GM21737 (cell line): ENCODE results near the gene ARL4A.

Experiments used
- ATAC-seq: cut with Tn5 transposase; IDR thresholded peaks from one replicate; pipeline ENCODE4 v1.9.1; 2021; ENCODE audit warnings: mild to moderate bottlenecking, moderate library complexity; ENCODE audit not compliant: unreplicated experiment

The ARL4A gene

GRCh38 chr7:12699299-12699698 is 11.9 kb downstream of the ARL4A start:
- ATAC-seq = no peak

DNA sequence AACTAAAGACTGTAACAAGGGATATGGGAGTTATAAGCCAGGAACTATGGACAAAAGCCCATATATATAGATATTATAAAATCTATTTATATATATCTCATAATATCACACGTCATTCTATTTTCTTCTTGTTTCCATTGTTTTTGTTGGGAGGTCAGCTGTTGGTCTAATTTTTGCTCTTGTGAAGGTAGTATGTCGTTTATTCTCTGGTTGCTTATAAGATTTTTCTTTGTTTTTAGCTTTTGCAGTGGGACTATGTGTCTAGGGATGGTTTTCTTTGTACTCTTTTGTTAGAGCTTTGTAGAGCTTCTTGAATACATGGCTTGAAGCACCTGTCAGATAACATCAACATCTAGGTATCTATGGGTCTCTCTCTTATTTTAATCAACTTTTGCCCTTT is 14.0 kb downstream of the ARL4A start:
- ATAC-seq = no peak

- ATAC-seq = no peak
Measured at GRCh38 chr7:12703881-12704280, 16.4 kb downstream of the ARL4A start.

DNA sequence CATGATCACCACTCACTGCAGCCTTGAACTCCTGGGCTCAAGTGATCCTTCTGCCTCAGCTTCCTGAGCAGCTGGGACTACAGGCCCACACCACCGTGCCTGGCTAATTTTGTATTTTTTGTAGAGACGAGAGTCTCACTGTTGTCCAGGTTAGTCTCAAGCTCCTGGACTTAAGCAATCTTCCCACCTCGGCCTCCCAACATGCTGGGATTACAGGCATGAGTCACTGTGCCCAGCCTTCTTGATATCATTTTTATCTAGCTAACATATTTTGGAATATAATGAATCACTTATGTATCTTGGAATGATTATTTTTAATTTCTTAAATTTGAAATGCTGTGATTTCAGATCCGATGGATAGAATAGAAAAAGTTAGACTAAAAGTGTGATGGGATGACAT is 18.4 kb downstream of the ARL4A start:
- ATAC-seq = no peak

- no peak for ATAC-seq
Measured at GRCh38 chr7:12706900-12707536, 19.6 kb downstream of the ARL4A start.

DNA sequence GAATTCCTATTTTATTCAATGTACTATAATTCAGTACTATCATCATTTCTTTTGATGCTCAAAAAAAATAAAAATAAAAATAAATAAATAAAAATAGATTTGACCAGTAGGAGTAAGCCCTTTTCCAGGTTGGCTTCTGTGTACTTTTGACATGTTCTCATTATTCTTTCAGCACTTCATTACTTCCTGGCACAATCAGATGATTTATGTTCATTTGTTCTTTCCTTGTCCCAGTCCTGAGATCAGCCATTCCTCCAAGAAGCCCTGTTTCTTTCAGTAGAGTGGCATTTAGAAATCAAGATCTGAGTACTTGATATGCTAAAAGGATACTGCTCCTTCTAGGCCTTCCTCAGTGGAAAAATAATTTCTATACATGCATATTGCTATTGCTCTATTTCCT is 20.9 kb downstream of the ARL4A start:
- ATAC-seq = no peak

DNA sequence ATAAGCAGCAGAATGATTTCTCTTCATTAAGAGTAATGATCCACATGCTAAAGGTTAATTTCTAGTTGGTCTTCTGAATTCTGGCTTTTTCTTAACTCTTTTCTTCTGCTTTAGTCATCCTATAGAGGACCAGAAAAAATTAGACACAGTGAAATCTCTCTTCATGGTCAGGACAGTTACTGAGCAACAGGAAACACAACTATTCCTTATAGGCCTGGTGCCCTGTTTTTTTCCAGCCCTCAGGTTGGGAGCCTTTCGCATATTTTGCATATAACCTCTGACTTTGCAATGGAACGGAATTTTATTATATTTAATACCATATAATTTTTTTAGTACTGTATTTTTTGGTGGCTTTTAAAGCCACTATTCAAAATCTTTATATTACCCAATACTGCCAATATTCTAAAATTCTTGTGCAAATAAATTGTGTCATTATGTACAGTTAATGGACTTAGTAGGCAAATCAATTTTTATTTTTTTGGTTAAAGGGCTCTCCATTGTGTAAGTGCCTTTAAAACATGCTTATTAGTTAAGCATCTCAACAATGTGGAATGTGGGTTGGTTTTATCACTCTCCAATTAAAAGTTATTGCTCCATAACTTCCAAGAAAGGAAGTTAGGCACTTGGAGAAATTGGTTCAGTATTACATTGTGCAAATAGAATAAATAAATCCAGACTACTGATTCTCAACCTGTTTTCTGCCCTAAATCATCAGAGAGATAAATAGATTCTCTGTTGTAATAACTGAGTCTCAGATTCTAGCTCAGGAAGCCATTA is 22.5 kb downstream of the ARL4A start:
- no peak for ATAC-seq

DNA sequence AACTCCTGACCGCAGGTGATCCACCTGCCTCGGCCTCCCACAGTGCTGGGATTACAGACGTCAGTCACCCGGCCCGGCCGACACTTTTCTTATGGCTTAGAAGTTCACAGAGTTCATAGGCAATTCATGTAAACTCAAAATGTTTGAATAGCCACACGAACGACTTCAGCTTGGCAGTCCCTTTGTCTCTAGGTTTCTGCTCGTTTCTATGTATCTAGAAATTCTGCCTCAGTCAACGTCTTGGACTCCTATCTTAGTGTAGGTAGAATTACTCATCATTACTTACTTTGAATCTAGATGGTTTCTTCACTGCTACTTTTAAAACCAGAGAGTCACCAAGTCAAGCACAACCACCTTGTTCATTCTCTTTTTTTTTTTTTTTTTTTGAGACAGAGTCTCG is 23.7 kb downstream of the ARL4A start:
- no peak for ATAC-seq

DNA sequence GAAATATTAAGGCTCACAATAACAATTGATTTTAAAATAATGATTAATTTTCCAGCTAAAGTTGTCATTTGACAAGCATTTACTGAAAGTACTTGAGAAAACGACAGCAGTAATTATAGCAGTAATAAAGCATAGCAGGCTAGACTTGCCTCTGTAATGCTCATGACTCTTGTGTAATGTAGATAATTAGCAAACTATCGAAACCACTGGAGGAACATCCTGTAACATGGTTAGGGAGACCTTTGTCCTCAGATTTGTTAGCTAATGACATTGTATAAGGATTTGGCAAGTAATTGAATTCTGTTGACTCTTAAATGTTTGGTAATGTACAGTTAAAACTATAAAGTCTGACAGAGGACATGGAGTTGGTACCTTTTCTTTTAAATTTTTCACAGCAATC is 24.8 kb downstream of the ARL4A start:
- no peak for ATAC-seq

DNA sequence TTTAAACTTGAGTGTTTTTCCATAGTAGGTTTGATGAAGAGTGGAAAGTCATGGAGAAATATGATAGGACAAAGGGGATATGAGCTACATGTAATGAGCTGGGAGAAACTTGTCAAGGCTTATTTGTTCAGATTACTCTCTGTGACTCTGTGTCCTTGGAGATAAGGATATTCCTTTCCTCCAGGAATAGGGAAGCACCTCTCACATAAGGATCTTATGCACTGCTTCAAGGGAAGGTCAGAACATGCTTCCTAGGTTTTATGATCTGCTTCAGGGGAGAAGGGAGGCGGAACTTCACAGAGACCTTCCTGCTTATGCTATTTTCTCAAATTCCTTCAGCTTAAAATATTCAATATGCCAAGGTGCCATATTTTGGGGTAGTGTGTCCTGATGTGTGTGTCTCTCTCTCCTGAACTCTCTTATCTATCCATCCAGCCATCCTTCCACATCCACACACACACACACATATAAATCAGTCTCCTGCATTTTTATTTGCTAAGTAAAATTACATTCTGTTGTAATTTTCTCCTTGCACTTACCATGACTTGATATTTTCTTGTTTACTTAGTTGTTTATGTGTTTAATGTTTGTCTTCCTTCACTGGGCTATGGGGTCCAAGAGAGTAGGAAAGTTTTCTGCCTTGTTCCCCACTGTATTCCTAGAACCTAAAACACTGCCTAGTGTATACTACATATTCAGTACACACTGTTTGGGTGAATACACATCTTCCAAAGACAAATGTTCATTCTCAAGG is 26.4 kb downstream of the ARL4A start:
- no peak for ATAC-seq

- no peak for ATAC-seq
Measured at GRCh38 chr7:12714379-12714737, 26.9 kb downstream of the ARL4A start.

DNA sequence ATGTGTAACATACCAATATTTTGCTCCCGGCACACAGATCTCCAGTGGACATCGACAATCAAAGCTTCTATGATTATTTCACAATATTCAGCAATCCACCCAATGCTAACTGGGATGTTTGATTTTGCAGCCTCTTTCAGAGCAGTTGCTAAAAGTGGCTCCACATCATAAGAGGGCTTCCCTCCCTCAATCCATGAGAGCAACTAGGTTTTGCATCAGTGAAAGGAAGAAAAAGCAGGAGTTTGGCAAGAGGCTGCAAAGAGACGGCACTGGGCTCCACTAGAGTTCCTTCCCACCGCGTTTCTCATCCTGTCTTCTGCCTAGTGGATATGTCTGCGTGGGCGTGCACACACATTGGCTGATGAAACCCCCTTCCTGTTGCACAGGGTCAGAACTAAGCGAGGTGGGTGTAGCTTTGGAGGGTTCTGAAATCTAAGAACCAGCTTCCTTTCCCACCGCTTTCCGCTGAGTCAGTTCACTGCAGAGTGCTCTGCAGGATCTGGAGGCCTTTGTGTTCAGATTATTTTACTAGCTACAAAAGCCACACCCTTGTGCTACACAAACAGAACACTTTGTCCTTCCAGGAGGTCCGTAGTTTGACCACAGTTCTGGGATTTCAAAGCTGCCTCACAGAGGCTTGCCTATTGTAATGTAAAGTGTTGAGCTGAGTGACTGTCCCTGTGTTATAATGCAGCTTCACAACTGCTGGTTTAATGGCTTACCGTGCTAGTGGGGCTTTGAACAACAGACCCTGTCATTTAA is 28.1 kb downstream of the ARL4A start:
- no peak for ATAC-seq

DNA sequence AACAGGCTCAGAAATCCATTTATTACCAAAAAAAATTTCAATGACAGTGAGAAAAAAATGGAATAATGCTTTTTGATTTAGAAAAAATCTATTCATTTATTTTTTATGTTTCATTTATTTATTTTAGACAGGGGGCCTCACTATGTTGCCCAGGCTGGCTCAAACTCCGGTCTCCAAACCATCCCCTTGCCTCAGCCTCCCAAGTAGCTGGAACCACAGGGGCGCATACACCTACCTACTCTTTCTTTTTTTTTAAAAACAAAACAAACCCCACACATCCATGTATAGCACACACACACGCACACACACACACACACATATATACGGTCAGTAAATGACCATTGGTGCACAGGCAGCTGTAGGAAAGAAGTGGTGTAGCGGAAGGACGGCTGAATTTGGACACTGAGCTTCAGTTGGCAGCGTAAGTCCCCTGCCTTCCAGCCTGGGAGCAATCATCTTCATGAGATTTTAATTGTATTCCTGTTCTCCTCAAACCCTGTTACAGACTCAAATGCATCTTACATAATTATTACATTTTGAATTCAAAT is 28.8 kb downstream of the ARL4A start:
- no peak for ATAC-seq

GRCh38 chr7:12716722-12717121 is 29.3 kb downstream of the ARL4A start:
- ATAC-seq = no peak

DNA sequence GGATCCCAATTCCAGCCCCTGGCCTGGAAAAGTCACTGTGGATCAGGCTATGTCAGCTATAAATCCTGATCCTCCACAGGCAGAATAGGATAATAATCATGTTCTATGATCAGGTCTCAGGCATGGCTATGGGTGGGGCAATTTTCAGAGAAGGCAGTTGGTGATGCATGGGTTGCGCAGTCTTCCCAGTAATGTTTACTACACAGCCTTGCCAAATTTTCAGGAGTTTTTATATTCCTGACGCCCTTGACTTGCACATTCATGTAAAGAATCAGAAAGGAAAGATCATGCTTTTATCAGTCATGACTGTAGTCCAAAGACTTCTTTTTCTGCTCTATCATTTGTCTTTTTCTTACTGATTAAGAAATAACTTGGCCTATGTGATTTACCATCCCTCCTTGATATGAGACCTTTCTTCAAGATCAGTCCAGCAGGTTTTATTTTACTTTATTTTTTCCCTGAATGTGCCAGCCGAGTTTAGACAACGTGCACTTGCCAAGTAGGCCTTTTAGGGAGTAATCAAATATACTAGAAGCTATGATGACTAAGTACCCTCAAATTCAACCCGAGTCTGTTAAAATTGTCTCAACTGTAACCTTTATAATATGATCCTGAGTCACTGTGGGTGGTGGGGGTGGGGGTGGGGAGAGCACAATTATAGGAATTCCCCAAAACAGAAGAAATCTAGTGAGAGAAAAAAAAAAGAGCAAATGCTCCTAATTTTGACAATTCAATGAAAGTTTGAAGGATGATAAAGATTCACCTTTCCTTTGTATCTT is 31.9 kb downstream of the ARL4A start:
- ATAC-seq = no peak

DNA sequence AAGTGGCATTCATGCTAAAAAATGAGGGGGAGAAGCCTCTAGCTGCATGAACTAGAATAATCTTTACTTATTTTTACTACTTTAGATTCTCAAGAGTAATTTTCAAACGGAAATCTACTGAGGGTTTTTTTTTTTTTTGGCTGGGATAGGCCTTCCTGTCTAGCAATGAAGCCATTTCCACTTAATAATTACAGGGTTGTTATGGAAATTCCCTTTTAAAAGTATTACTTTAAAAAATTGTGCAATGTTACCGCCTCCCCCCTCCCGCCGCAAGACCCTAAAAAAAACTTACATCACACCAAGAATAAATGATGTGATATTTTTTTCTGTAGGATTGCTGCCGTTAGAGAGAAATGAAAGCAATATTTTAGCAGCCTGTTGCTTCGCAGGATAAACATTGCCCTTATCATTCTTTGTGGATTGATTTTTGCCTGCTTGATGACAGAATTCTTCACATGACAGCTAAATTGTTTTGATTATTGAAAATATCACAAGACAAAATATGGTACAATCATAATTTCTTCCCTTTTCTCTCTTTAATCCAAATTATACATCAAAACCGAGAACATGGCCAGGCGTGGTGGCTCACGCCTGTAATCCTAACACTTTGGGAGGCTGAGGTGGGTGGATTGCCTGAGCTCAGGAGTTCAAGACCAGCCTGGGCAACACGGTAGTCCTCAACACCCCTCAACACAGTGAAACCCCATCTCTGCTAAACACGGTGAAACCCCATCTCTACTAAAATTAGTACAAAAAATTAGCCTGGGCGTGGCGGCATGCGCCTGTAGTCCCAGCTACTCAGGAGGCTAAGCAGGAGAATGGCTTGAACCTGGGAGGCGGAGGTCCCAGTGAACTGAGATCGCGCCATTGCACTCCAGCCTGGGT is 32.8 kb downstream of the ARL4A start:
- no peak for ATAC-seq

DNA sequence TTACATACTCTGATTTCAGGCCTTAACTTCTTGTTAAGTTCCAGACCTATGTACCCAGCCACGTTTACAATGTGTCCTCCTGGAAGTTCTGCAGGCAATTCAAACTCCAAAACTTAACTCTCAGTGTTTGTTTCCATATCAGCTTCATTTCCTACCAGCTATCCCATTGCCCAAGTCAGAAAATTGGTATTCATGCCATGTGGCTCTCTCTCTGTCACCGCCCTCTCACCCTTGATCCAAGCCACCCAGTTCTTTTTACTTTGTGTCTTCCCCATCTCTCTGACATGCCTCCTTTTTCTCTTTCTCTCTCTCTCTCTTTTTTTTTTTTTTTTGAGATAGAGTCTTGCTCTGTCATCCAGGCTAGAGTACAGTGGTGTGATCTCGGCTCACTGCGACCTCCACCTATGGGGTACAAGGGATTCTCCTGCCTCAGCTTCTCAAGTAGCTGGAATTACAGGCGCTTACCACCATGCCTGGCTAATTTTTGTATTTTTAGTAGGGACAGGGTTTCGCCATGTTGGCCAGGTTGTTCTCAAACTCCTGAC is 33.9 kb downstream of the ARL4A start:
- no peak for ATAC-seq

DNA sequence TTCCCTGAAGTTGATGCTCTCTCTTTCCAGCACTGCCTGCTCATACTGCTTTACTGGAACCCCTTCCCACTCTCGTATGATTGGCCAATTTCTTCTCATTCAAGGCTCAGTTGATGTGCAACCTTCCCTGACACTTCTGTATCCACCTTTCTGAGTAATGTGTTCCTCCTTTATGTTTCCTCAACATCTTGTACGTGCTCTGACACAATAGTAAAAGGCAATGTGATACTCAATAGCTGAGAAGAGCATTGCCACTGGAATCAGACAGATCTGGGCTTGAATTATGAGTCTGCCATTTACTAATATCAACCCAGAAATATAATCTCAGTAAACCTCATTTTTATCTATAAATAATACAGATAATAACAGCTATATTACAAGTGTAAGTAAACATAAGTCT is 34.7 kb downstream of the ARL4A start:
- no peak for ATAC-seq
